Suprapubic skin (tissue), 4 donors: ENCODE measurements around the gene CXCL14. TPM values are rescaled to one million over a fixed set of nuclear protein-coding genes. Genes with fewer than 3 reads are reported as not detected.

Experiments
- DNase-seq, 2 donors: peaks; one replicate each; pipeline ENCODE4 v3.0.0-alpha.2; 2019; ENCODE audit warnings: low spot score in 2 of 2
- H3K27ac ChIP-seq: fragments of 200-600 bp; sonication (generic); one replicate; pipeline ENCODE4 v1.5.1; 2019
- H3K27me3 ChIP-seq: fragments of 200-600 bp; sonication (generic); one replicate; pipeline ENCODE4 v1.5.1; 2019
- H3K36me3 ChIP-seq: fragments of 200-600 bp; sonication (generic); one replicate; pipeline ENCODE4 v1.5.1; 2019
- H3K4me1 ChIP-seq: fragments of 200-600 bp; sonication (generic); one replicate; pipeline ENCODE4 v1.5.1; 2019
- H3K4me3 ChIP-seq: fragments of 200-600 bp; sonication (generic); one replicate; pipeline ENCODE4 v1.5.1; 2019; ENCODE audit warnings: mild to moderate bottlenecking
- H3K9me3 ChIP-seq: fragments of 200-600 bp; sonication (generic); one replicate; pipeline ENCODE4 v1.5.1; 2019
- CTCF ChIP-seq, 2 donors: fragments of 200-600 bp in 1 of 2; fragments of 450-650 bp in 1 of 2; sonication (generic) in 1 of 2; IDR thresholded peaks; one replicate each; pipeline ENCODE4 v1.5.1; 2016 to 2019; ENCODE audit warnings: antibody characterized with exemption in 2 of 2, mild to moderate bottlenecking in 1 of 2, moderate library complexity in 1 of 2
- EP300 ChIP-seq: sonication (generic); formaldehyde crosslinking; IDR thresholded peaks from one replicate; pipeline ENCODE4 v1.6.1; 2017; ENCODE audit warnings: antibody characterized with exemption
- POLR2A ChIP-seq, 2 donors: fragments of 450-650 bp; IDR thresholded peaks; one replicate each; pipeline ENCODE4 v1.6.1; 2017; ENCODE audit warnings: antibody characterized with exemption in 2 of 2, mild to moderate bottlenecking in 2 of 2, moderate library complexity in 2 of 2
- POLR2AphosphoS5 ChIP-seq, 3 donors: sonication (generic); formaldehyde crosslinking; IDR thresholded peaks; one replicate each; pipeline ENCODE4 v1.6.1; 2017; ENCODE audit warnings: antibody characterized with exemption in 3 of 3
- WGBS: methylation state at CpG from one replicate; pipeline ENCODE4 v1.1.5; 2018; 5-methylcytosine and 5-hydroxymethylcytosine counted together
- total RNA-seq, 4 donors: library from RNA; depleted of rRNA; stranded (reverse); fragments of >200 nt; gene quantifications; one replicate each; pipeline ENCODE4 v1.1.0, GENCODE V29; 2016

Gene CXCL14
- total RNA-seq, 4 donors from 2014 or later: 247 to 781 (median 334) TPM

- Histone ChIP-seq H3K27me3 (peaks cover 26% of the 10 kb centered on the region), H3K9me3 (no peaks in the 10 kb centered on the region), H3K4me3 (no peak overlapping the region), H3K36me3 (no peaks in the 10 kb centered on the region), H3K27ac (no peak overlapping the region), H3K4me1 (no peaks in the 10 kb centered on the region)
- WGBS: 35% methylated on average over 15 of the region's 15 CpGs
- TF ChIP-seq CTCF (IDR thresholded peaks at IDR 0.05) (peak; percentile 59 to 68), POLR2A (IDR thresholded peaks at IDR 0.05) (no peak), POLR2AphosphoS5 (IDR thresholded peaks at IDR 0.05) (no peak)
- peak in 1 of 2 donors; percentile 78 for DNase-seq
Measured at GRCh38 chr5:135551593-135552447, 27.0 kb downstream of the CXCL14 start.

GRCh38 chr5:135549413-135549812 lies 29.4 kb downstream of the CXCL14 start:
- no peak overlapping the region for H3K4me3 ChIP-seq
- peaks cover 4% of the 10 kb centered on the region for H3K4me1 ChIP-seq
- no peak overlapping the region for H3K27ac ChIP-seq
- H3K36me3 ChIP-seq: no peaks in the 10 kb centered on the region
- 65% methylated on average over 4 of the region's 4 CpGs for WGBS
- H3K27me3 ChIP-seq: peaks cover 41% of the 10 kb centered on the region
- no peak for DNase-seq
- H3K9me3 ChIP-seq: no peaks in the 10 kb centered on the region
- TF ChIP-seq POLR2A (IDR thresholded peaks at IDR 0.05): no peak
- TF ChIP-seq CTCF (IDR thresholded peaks at IDR 0.05): no peak
- no peak for TF ChIP-seq EP300
- no peak for TF ChIP-seq POLR2AphosphoS5 (IDR thresholded peaks at IDR 0.05)

GRCh38 chr5:135547590-135548254 lies 31.1 kb downstream of the CXCL14 start:
- WGBS: 65% methylated on average over 8 of the region's 8 CpGs
- DNase-seq: no peak
- TF ChIP-seq CTCF (IDR thresholded peaks at IDR 0.05) (no peak), POLR2A (IDR thresholded peaks at IDR 0.05) (no peak), EP300 (no peak), POLR2AphosphoS5 (IDR thresholded peaks at IDR 0.05) (no peak)
- Histone ChIP-seq H3K4me3 (no peak overlapping the region), H3K36me3 (no peaks in the 10 kb centered on the region), H3K4me1 (peaks cover 18% of the 10 kb centered on the region), H3K9me3 (no peaks in the 10 kb centered on the region), H3K27ac (no peak overlapping the region), H3K27me3 (peaks cover 52% of the 10 kb centered on the region)

GRCh38 chr5:135546912-135547311 lies 31.9 kb downstream of the CXCL14 start:
- Histone ChIP-seq H3K27me3 (peaks cover 59% of the 10 kb centered on the region), H3K27ac (no peak overlapping the region), H3K36me3 (no peaks in the 10 kb centered on the region), H3K9me3 (no peaks in the 10 kb centered on the region), H3K4me1 (peaks cover 18% of the 10 kb centered on the region), H3K4me3 (no peak overlapping the region)
- WGBS: 70% methylated on average over 4 of the region's 4 CpGs
- TF ChIP-seq POLR2A (IDR thresholded peaks at IDR 0.05): no peak
- no peak for TF ChIP-seq EP300
- TF ChIP-seq CTCF (IDR thresholded peaks at IDR 0.05): no peak
- no peak for TF ChIP-seq POLR2AphosphoS5 (IDR thresholded peaks at IDR 0.05)
- DNase-seq: no peak

GRCh38 chr5:135546101-135546500 lies 32.7 kb downstream of the CXCL14 start:
- no peak overlapping the region for H3K27ac ChIP-seq
- H3K4me1 ChIP-seq: peaks cover 18% of the 10 kb centered on the region
- no peaks in the 10 kb centered on the region for H3K9me3 ChIP-seq
- no peaks in the 10 kb centered on the region for H3K36me3 ChIP-seq
- no peak overlapping the region for H3K4me3 ChIP-seq
- peaks cover 64% of the 10 kb centered on the region for H3K27me3 ChIP-seq
- DNase-seq: no peak
- TF ChIP-seq POLR2A (IDR thresholded peaks at IDR 0.05): no peak
- WGBS: 81% methylated on average over 12 of the region's 12 CpGs
